GM12878 (cell line): Measurements from ENCODE around the gene FAM229A. TPM values are rescaled to one million over a fixed set of nuclear protein-coding genes. Genes with fewer than 3 reads are reported as not detected.

Experiments used
- ATAC-seq: fragments of 200-7000 bp; cut with Tn5 transposase; 3 replicates; pipeline ENCODE4 v1.9.1; 2020; ENCODE audit warnings: mild to moderate bottlenecking, moderate library complexity
- BruUV-seq: library from RNA; stranded (reverse); fragments of 400-500 nt; replicated peaks from 2 replicates; lab custom pipeline; 2021; lab: Mats Ljungman, UMichigan
- CTCF ChIA-PET: fragments of 300-600 bp; sonication (Branson Sonifier 250); formaldehyde crosslinking; extraction: SDS; loops from one replicate; lab custom pipeline; 2021; ENCODE audit warnings: inconsistent platforms; lab: Yijun Ruan, JAX
- POLR2A ChIA-PET: fragments of 350-600 bp; formaldehyde crosslinking; extraction: SDS; loops from one replicate; lab custom pipeline; 2021; ENCODE audit warnings: inconsistent platforms; lab: Charles Lee
- RAD21 ChIA-PET: fragments of 300-600 bp; sonication (Branson Sonifier 250); formaldehyde crosslinking; loops from one replicate; lab custom pipeline; 2023; ENCODE audit warnings: antibody characterized with exemption; ENCODE audit not compliant: unreplicated experiment; lab: Charles Lee
- SMC1A ChIA-PET: fragments of 300-600 bp; sonication (Branson Sonifier 250); formaldehyde crosslinking; loops from one replicate; lab custom pipeline; 2023; ENCODE audit not compliant: unreplicated experiment, uncharacterized antibody; lab: Charles Lee
- DNase-seq: peaks from one replicate; pipeline ENCODE4 v3.0.0-alpha.2; 2011; ENCODE audit warnings: low read depth, low spot score
- FAIRE-seq: peaks from 3 replicates; lab custom pipeline; 2011; peaks lifted over from hg19 to GRCh38; lab: Jason Lieb, UNC
- H2AFZ ChIP-seq: 2 replicates; pipeline ENCODE4 v1.6.0; 2011; ENCODE audit warnings: low read depth, low read length, control low read depth; ENCODE audit not compliant: control insufficient read depth
- H3K27ac ChIP-seq: 2 replicates; pipeline ENCODE4 v1.5.1; 2011; ENCODE audit warnings: control low read depth; ENCODE audit not compliant: control insufficient read depth, insufficient read depth
- H3K27me3 ChIP-seq, 2 experiments: replicated peaks in 1 of 2; 2 replicates each; pipeline versions ENCODE4 v1.6.0 to v1.6.1; 2011; ENCODE audit warnings: low read length in 1 of 2; ENCODE audit not compliant: control insufficient read depth in 2 of 2, insufficient read depth in 2 of 2
- H3K36me3 ChIP-seq, 2 experiments: 2 replicates each; pipeline ENCODE4 v1.5.1; 2011; ENCODE audit warnings: low read length in 1 of 2; ENCODE audit not compliant: control insufficient read depth in 2 of 2, insufficient read depth in 2 of 2
- H3K4me1 ChIP-seq: 2 replicates; pipeline ENCODE4 v1.6.1; 2011; ENCODE audit warnings: mild to moderate bottlenecking, low read length, moderate library complexity, mixed read lengths; ENCODE audit not compliant: control insufficient read depth, insufficient read depth
- H3K4me2 ChIP-seq: 2 replicates; pipeline ENCODE4 v1.6.0; 2011; ENCODE audit warnings: control low read depth; ENCODE audit not compliant: control insufficient read depth, insufficient read depth
- H3K4me3 ChIP-seq: fragments of 200-600 bp; sonication (generic); 2 replicates; pipeline ENCODE4 v1.5.1; 2016
- H3K79me2 ChIP-seq: 2 replicates; pipeline ENCODE4 v1.6.0; 2011; ENCODE audit warnings: low read length; ENCODE audit not compliant: control insufficient read depth, insufficient read depth
- H3K9ac ChIP-seq: 2 replicates; pipeline ENCODE4 v1.8.0; 2011; ENCODE audit warnings: low read length, control low read depth, mixed read lengths; ENCODE audit not compliant: control insufficient read depth, insufficient read depth
- H3K9me3 ChIP-seq: replicated peaks from 3 replicates; pipeline ENCODE4 v1.5.1; 2011; ENCODE audit warnings: mild to moderate bottlenecking, low read length; ENCODE audit not compliant: control insufficient read depth, insufficient read depth
- H4K20me1 ChIP-seq: 2 replicates; pipeline ENCODE4 v1.6.0; 2011; ENCODE audit not compliant: control insufficient read depth, insufficient read depth
- BHLHE40 ChIP-seq, 2 experiments: fragments of 450-650 bp in 1 of 2; IDR thresholded peaks; 2 replicates each; pipeline ENCODE4 v1.6.1; 2011 to 2017; ENCODE audit warnings: low read depth in 2 of 2, borderline replicate concordance in 1 of 2, improper control_type of control experiment in 1 of 2, low read length in 1 of 2, mild to moderate bottlenecking in 1 of 2
- CTCF ChIP-seq, 3 experiments: IDR thresholded peaks in 2 of 3; conservative IDR thresholded peaks in 1 of 3; 2 replicates each; pipeline ENCODE4 v1.5.1; 2011; ENCODE audit warnings: low read depth in 3 of 3, low read length in 3 of 3, mild to moderate bottlenecking in 3 of 3, control low read depth in 2 of 3, moderate library complexity in 2 of 3, inconsistent platforms in 1 of 3, mixed read lengths in 1 of 3; ENCODE audit not compliant: control insufficient read depth in 2 of 3, insufficient read depth in 1 of 3; ENCODE audit errors: extremely low read depth in 1 of 3
- NFIC ChIP-seq: IDR thresholded peaks from 2 replicates; pipeline ENCODE4 v1.6.1; 2012; ENCODE audit warnings: low read depth, mild to moderate bottlenecking, inconsistent platforms, low read length, moderate library complexity
- NR2F1 ChIP-seq: fragments of 450-650 bp; conservative IDR thresholded peaks from 2 replicates; pipeline ENCODE4 v1.6.1; 2017; ENCODE audit warnings: mild to moderate bottlenecking
- POLR2A ChIP-seq: IDR thresholded peaks from 2 replicates; pipeline ENCODE4 v1.6.1; 2011; ENCODE audit warnings: low read depth, mild to moderate bottlenecking, low read length
- SRF ChIP-seq, 2 experiments: IDR thresholded peaks; 2 replicates each; pipeline ENCODE4 v1.6.1; 2011; ENCODE audit warnings: low read depth in 2 of 2, low read length in 2 of 2, mild to moderate bottlenecking in 1 of 2, moderate library complexity in 1 of 2
- WGBS: methylation state at CpG from one replicate; pipeline ENCODE4 v1.1.6; 2016; ENCODE audit warnings: low lambda C conversion rate; ENCODE audit not compliant: insufficient replicate concordance, insufficient coverage; ENCODE audit errors: missing lambda C conversion rate; 5-methylcytosine and 5-hydroxymethylcytosine counted together
- in situ Hi-C: fragments of 300-500 bp; cut with MboI; formaldehyde crosslinking; loops from 9 replicates; pipeline ENCODE4 v1.14.3; 2018; ENCODE audit warnings: mixed read lengths
- intact Hi-C: fragments of 100-400 bp; cut with micrococcal nuclease; formaldehyde crosslinking; loops from one replicate; pipeline ENCODE4 v1.14.2; 2022; ENCODE audit not compliant: unreplicated experiment
- polyA plus RNA-seq, 11 experiments: library from polyadenylated mRNA; depleted of rRNA in 4 of 11; unstranded in 6 of 11; stranded (reverse) in 5 of 11; fragments of >200 nt; fragmentation: Nextera tagmentation in 4 of 11; fragmentation: Illumina TruSeq in 1 of 11; extraction: Ambion mirVana in 4 of 11; extraction: Trizol in 1 of 11; gene quantifications; 1 replicate in 1 of 11; 2 replicates in 10 of 11; pipeline versions ENCODE4 v1.2.1 to v1.2.3, GENCODE V29; 2011 to 2016; ENCODE audit warnings: inconsistent platforms in 2 of 11, missing spikeins in 2 of 11, low read depth in 1 of 11
- total RNA-seq, 4 experiments: library from RNA; depleted of rRNA in 3 of 4; stranded (reverse); fragments of >200 nt in 3 of 4; fragmentation: Illumina TruSeq in 1 of 4; extraction: Trizol in 1 of 4; gene quantifications; 2 replicates each; pipeline versions ENCODE4 v1.2.1 to v1.2.3, GENCODE V29; 2013 to 2021

Gene FAM229A
- total and polyA plus RNA-seq, 10 of the 15 experiments (the other 5 are each of a cell fraction or from before 2014, with no cell fraction given), result 0.02 to 5.3 (median 1.4) TPM; not detected in 1

- WGBS, result 11% methylated on average over 76 of the region's 91 CpGs
- TF ChIP-seq POLR2A (peak; percentile 36; the same call in 1 of the 2 replicates), CTCF (IDR thresholded peaks at IDR 0.05 in 2 of 3, conservative IDR thresholded peaks at IDR 0.05 in 1 of 3; ENCODE audit: control insufficient read depth in 2 of 3, extremely low read depth in 1 of 3, insufficient read depth in 1 of 3, low read depth in 3 of 3, low read length in 3 of 3) (peak in 1 of 3 experiments; percentile 13; a peak in 2 of 6 replicates), SRF (IDR thresholded peaks at IDR 0.05; ENCODE audit: low read depth in 2 of 2, low read length in 2 of 2) (no peak), BHLHE40 (IDR thresholded peaks at IDR 0.05; ENCODE audit: borderline replicate concordance in 1 of 2, low read depth in 2 of 2, low read length in 1 of 2) (peak in 1 of 2 experiments; percentile 28; a peak in 1 of 4 replicates), NR2F1 (peak; percentile 43; the same call in 1 of the 2 replicates), NFIC (no peak)
- H3K9me3 ChIP-seq, result no peaks in the 10 kb centered on the region
- no peaks in the 10 kb centered on the region; a peak in 2 of 4 replicates for H3K36me3 ChIP-seq
- no peak overlapping the region for H2AFZ ChIP-seq
- FAIRE-seq, result no peak
- RAD21 ChIA-PET, result no interaction called here
- no peaks in the 10 kb centered on the region for H3K27me3 ChIP-seq
- peaks cover 7% of the 10 kb centered on the region for H3K4me1 ChIP-seq
- no peaks in the 10 kb centered on the region for H3K79me2 ChIP-seq
- H3K4me2 ChIP-seq, result peak overlapping the region; percentile 72
- POLR2A ChIA-PET, result no interaction called here
- no peak overlapping the region for H3K27ac ChIP-seq
- SMC1A ChIA-PET, result no interaction called here
- no peak for DNase-seq
- in situ Hi-C loops (no loop called here), intact Hi-C loops (no loop called here)
- CTCF ChIA-PET, result interaction anchor here (1.0 kb wide), 1 partner anchor 46 kb away, joined by 3 read pairs; no protein-coding TSS in a partner anchor
- no TSS peak for BruUV-seq
- no peak overlapping the region for H3K4me3 ChIP-seq
- no peaks in the 10 kb centered on the region for H4K20me1 ChIP-seq
- H3K9ac ChIP-seq, result no peak overlapping the region
- peak; percentile 37 for ATAC-seq
Measured at GRCh38 chr1:32361674-32362473, 411 bp downstream of the FAM229A start.
